GM23338 (cell line): Measurements from ENCODE around the gene HBZ. TPM values are rescaled to one million over a fixed set of nuclear protein-coding genes. Genes with fewer than 3 reads are reported as not detected.
A peak's percentile ranks its signal among the peaks of the same experiment; 100 is the strongest.

ENCODE experiments used
- ATAC-seq: fragments of 200-7000 bp; cut with Tn5 transposase; 3 replicates; pipeline ENCODE4 v1.9.1; 2020
- DNase-seq: peaks from one replicate; pipeline ENCODE4 v3.0.0-alpha.2; 2015; ENCODE audit warnings: low spot score
- H2AFZ ChIP-seq: fragments of 200-600 bp; sonication (generic); 2 replicates; pipeline ENCODE4 v1.8.0; 2016; ENCODE audit warnings: antibody characterized with exemption, mild to moderate bottlenecking, moderate library complexity
- H3F3A ChIP-seq: fragments of 200-600 bp; sonication (generic); replicated peaks from 2 replicates; pipeline ENCODE4 v1.8.0; 2017; ENCODE audit warnings: antibody characterized with exemption, mixed run types, low read depth
- H3K27ac ChIP-seq: fragments of 200-600 bp; sonication (generic); 2 replicates; pipeline ENCODE4 v1.6.1; 2016; ENCODE audit warnings: low read depth
- H3K27me3 ChIP-seq: fragments of 200-600 bp; sonication (generic); 2 replicates; pipeline ENCODE4 v1.8.0; 2016; ENCODE audit warnings: mild to moderate bottlenecking, mixed run types, moderate library complexity; ENCODE audit not compliant: insufficient read depth
- H3K36me3 ChIP-seq: fragments of 200-600 bp; sonication (generic); 2 replicates; pipeline ENCODE4 v1.8.0; 2016; ENCODE audit warnings: mild to moderate bottlenecking; ENCODE audit not compliant: insufficient read depth
- H3K4me1 ChIP-seq: fragments of 200-600 bp; sonication (generic); 2 replicates; pipeline ENCODE4 v1.8.0; 2016; ENCODE audit warnings: mild to moderate bottlenecking, moderate library complexity; ENCODE audit not compliant: insufficient read depth
- H3K4me2 ChIP-seq: fragments of 200-600 bp; sonication (generic); 2 replicates; pipeline ENCODE4 v1.7.1; 2017; ENCODE audit warnings: mixed run types
- H3K4me3 ChIP-seq: fragments of 200-600 bp; sonication (generic); 2 replicates; pipeline ENCODE4 v1.6.1; 2016; ENCODE audit warnings: mixed run types
- H3K79me2 ChIP-seq: fragments of 200-600 bp; sonication (generic); replicated peaks from 2 replicates; pipeline ENCODE4 v1.8.0; 2017; ENCODE audit warnings: mild to moderate bottlenecking; ENCODE audit not compliant: insufficient read depth
- H3K9me2 ChIP-seq: fragments of 200-600 bp; sonication (generic); 2 replicates; pipeline ENCODE4 v1.8.0; 2017; ENCODE audit not compliant: insufficient read depth
- H4K20me1 ChIP-seq: fragments of 200-600 bp; sonication (generic); replicated peaks from 2 replicates; pipeline ENCODE4 v1.8.0; 2017; ENCODE audit warnings: mild to moderate bottlenecking; ENCODE audit not compliant: insufficient read depth
- H3K27ac Mint-ChIP-seq: 2 replicates; pipeline ENCODE4 v1.8.0; 2020; ENCODE audit warnings: inconsistent platforms, mild to moderate bottlenecking, moderate library complexity, mixed read lengths
- H3K27me3 Mint-ChIP-seq: 3 replicates; pipeline ENCODE4 v1.8.0; 2022; ENCODE audit warnings: low read depth, mild to moderate bottlenecking, moderate library complexity, mixed read lengths, inconsistent platforms; ENCODE audit not compliant: insufficient read depth, poor library complexity
- H3K36me3 Mint-ChIP-seq: 3 replicates; pipeline ENCODE4 v1.8.0; 2021; ENCODE audit warnings: low read depth, mild to moderate bottlenecking, inconsistent platforms, moderate library complexity, mixed read lengths
- H3K4me1 Mint-ChIP-seq: 3 replicates; pipeline ENCODE4 v1.8.0; 2020; ENCODE audit warnings: mild to moderate bottlenecking, inconsistent platforms, mixed read lengths
- H3K4me3 Mint-ChIP-seq: 3 replicates; pipeline ENCODE4 v1.8.0; 2021; ENCODE audit warnings: moderate library complexity, mild to moderate bottlenecking, inconsistent platforms, mixed read lengths
- H3K9me3 Mint-ChIP-seq: 3 replicates; pipeline ENCODE4 v1.8.0; 2020; ENCODE audit warnings: moderate library complexity, mild to moderate bottlenecking, inconsistent platforms, mixed read lengths
- CREB1 ChIP-seq: fragments of 250-450 bp; sonication (Bioruptor Pico); IDR thresholded peaks from 2 replicates; pipeline ENCODE4 v1.5.0; 2020; ENCODE audit warnings: low read depth, mild to moderate bottlenecking, moderate library complexity
- ETS1 ChIP-seq: IDR thresholded peaks from 2 replicates; pipeline ENCODE4 v1.6.1; 2016; ENCODE audit warnings: antibody characterized with exemption
- EZH2 ChIP-seq: fragments of 200-600 bp; sonication (generic); IDR thresholded peaks from one replicate; pipeline ENCODE4 v1.8.0; 2017; ENCODE audit warnings: antibody characterized with exemption, mild to moderate bottlenecking, low read depth; ENCODE audit not compliant: unreplicated experiment
- JUNB ChIP-seq: IDR thresholded peaks from one replicate; pipeline ENCODE4 v1.6.1; 2016; ENCODE audit warnings: antibody characterized with exemption; ENCODE audit not compliant: unreplicated experiment
- NANOG ChIP-seq: IDR thresholded peaks from 2 replicates; pipeline ENCODE4 v1.6.1; 2016; ENCODE audit warnings: antibody characterized with exemption, borderline replicate concordance
- STAT1 ChIP-seq: IDR thresholded peaks from one replicate; pipeline ENCODE4 v1.6.1; 2016; ENCODE audit warnings: antibody characterized with exemption; ENCODE audit not compliant: unreplicated experiment
- ZNF114 ChIP-seq: fragments of 250-450 bp; sonication (Bioruptor Pico); IDR thresholded peaks from 2 replicates; pipeline ENCODE4 v1.5.0; 2020; ENCODE audit warnings: mild to moderate bottlenecking, moderate library complexity
- ZNF462 ChIP-seq: fragments of 250-450 bp; sonication (Bioruptor Pico); IDR thresholded peaks from 2 replicates; pipeline ENCODE4 v1.5.0; 2020; ENCODE audit warnings: mild to moderate bottlenecking, moderate library complexity
- polyA plus RNA-seq: library from polyadenylated mRNA; unstranded; fragments of >200 nt; fragmentation: Nextera tagmentation; extraction: Ambion mirVana; gene quantifications from 2 replicates; pipeline ENCODE4 v1.2.1, GENCODE V29; 2016
- total RNA-seq: library from RNA; depleted of rRNA; stranded (reverse); fragments of >200 nt; shearing (Covaris generic); gene quantifications from 2 replicates; pipeline ENCODE4 v1.2.3, GENCODE V29; 2014

The HBZ gene
- total and polyA plus RNA-seq, 2 experiments from 2014 or later: 0.39 TPM; not detected in 1

GRCh38 chr16:133716-134115 lies 18.7 kb upstream of the HBZ start (continued):
- TF ChIP-seq ZNF462 (CRISPR knock-in tag) (no peak), STAT1 (no peak), EZH2 (no peak), CREB1 (no peak), JUNB (no peak), NANOG (no peak), ZNF114 (CRISPR knock-in tag) (no peak), ETS1 (no peak)

GRCh38 chr16:138049-138417 lies 14.4 kb upstream of the HBZ start:
- peak overlapping the region; percentile 96 for H3K27ac ChIP-seq
- Mint-ChIP-seq H3K4me1 (no peaks in the 10 kb centered on the region; the same call in 2 of the 3 replicates), H3K4me3 (peak overlapping the region; percentile 82), H3K9me3 (peaks cover 4% of the 10 kb centered on the region; the same call in 2 of the 3 replicates), H3K27me3 (peaks cover 11% of the 10 kb centered on the region), H3K27ac (peak overlapping the region; percentile 90), H3K36me3 (0 out of 3 replicates have a peak, but pooled peaks cover 3% of the 10 kb centered on the region)
- H4K20me1 ChIP-seq: no peaks in the 10 kb centered on the region; the same call in 1 of the 2 replicates
- DNase-seq (peak; percentile 58), ATAC-seq (peak; percentile 59)
- no peaks in the 10 kb centered on the region for H3K4me1 ChIP-seq
- peaks cover 2% of the 10 kb centered on the region for H3F3A ChIP-seq
- peaks cover 42% of the 10 kb centered on the region for H3K79me2 ChIP-seq
- no peaks in the 10 kb centered on the region for H3K36me3 ChIP-seq
- H3K27me3 ChIP-seq: no peaks in the 10 kb centered on the region
- peak overlapping the region; percentile 92 for H3K4me3 ChIP-seq
- no peaks in the 10 kb centered on the region for H3K9me2 ChIP-seq
- peak overlapping the region; percentile 85; the same call in 1 of the 2 replicates for H2AFZ ChIP-seq
- H3K4me2 ChIP-seq: peak overlapping the region; percentile 86
- no peak for TF ChIP-seq ZNF462 (CRISPR knock-in tag)
